Liver (tissue), 3 donors: ENCODE results near the gene USP15.

Source experiments
- FOXA1 ChIP-seq: IDR thresholded peaks from 2 replicates; pipeline ENCODE4 v1.6.1; 2016; ENCODE audit warnings: antibody characterized with exemption
- GABPA ChIP-seq, 2 donors: IDR thresholded peaks in 1 of 2; conservative IDR thresholded peaks in 1 of 2; 2 replicates each; pipeline ENCODE4 v1.6.1; 2016; ENCODE audit warnings: antibody characterized with exemption in 2 of 2, mild to moderate bottlenecking in 1 of 2, moderate library complexity in 1 of 2
- HNF4G ChIP-seq: IDR thresholded peaks from 2 replicates; pipeline ENCODE4 v1.6.1; 2016; ENCODE audit warnings: antibody characterized with exemption
- NR2F2 ChIP-seq: IDR thresholded peaks from 2 replicates; pipeline ENCODE4 v1.6.1; 2016; ENCODE audit warnings: antibody characterized with exemption
- REST ChIP-seq: IDR thresholded peaks from 2 replicates; pipeline ENCODE4 v1.6.1; 2016; ENCODE audit warnings: antibody characterized with exemption, mild to moderate bottlenecking
- SP1 ChIP-seq: IDR thresholded peaks from 2 replicates; pipeline ENCODE4 v1.6.1; 2018; ENCODE audit warnings: antibody characterized with exemption, mild to moderate bottlenecking
- TAF1 ChIP-seq: conservative IDR thresholded peaks from 2 replicates; pipeline ENCODE4 v1.6.1; 2016; ENCODE audit warnings: antibody characterized with exemption, mild to moderate bottlenecking
- YY1 ChIP-seq: IDR thresholded peaks from 2 replicates; pipeline ENCODE4 v1.6.1; 2016; ENCODE audit warnings: antibody characterized with exemption, mild to moderate bottlenecking
- TF ChIP-seq, protein P1 (sequence below): fragments of 150-350 bp; IDR thresholded peaks from 2 replicates; pipeline ENCODE4 v1.5.1; 2017; ENCODE audit warnings: improper control_type of control experiment, low read depth, low read length; ENCODE audit not compliant: missing input control
- TF ChIP-seq, protein P2 (sequence below): IDR thresholded peaks from 2 replicates; pipeline ENCODE4 v1.6.1; 2016; ENCODE audit warnings: antibody characterized with exemption
- donor health status: healthy.
- donor health status: healthy.

GRCh38 chr12:62270872-62271271 is 10.7 kb downstream of the USP15 start:
- TF ChIP-seq, protein P1, sequence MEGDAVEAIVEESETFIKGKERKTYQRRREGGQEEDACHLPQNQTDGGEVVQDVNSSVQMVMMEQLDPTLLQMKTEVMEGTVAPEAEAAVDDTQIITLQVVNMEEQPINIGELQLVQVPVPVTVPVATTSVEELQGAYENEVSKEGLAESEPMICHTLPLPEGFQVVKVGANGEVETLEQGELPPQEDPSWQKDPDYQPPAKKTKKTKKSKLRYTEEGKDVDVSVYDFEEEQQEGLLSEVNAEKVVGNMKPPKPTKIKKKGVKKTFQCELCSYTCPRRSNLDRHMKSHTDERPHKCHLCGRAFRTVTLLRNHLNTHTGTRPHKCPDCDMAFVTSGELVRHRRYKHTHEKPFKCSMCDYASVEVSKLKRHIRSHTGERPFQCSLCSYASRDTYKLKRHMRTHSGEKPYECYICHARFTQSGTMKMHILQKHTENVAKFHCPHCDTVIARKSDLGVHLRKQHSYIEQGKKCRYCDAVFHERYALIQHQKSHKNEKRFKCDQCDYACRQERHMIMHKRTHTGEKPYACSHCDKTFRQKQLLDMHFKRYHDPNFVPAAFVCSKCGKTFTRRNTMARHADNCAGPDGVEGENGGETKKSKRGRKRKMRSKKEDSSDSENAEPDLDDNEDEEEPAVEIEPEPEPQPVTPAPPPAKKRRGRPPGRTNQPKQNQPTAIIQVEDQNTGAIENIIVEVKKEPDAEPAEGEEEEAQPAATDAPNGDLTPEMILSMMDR: no peak
- TF ChIP-seq, protein P2, sequence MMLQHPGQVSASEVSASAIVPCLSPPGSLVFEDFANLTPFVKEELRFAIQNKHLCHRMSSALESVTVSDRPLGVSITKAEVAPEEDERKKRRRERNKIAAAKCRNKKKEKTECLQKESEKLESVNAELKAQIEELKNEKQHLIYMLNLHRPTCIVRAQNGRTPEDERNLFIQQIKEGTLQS: no peak
- TF ChIP-seq YY1 (no peak), SP1 (no peak), GABPA (IDR thresholded peaks at IDR 0.05 in 1 of 2, conservative IDR thresholded peaks at IDR 0.05 in 1 of 2) (no peak), TAF1 (no peak), FOXA1 (no peak), NR2F2 (no peak), REST (no peak), HNF4G (no peak)
